Kidney (tissue), 14 donors: Measurements from ENCODE around the gene KPTN. TPM values are rescaled to one million over a fixed set of nuclear protein-coding genes. Genes with fewer than 3 reads are reported as not detected.

Experiments used
- DNase-seq, 5 donors: peaks; one replicate each; pipeline ENCODE4 v3.0.0-alpha.2; 2013 to 2020
- FAIRE-seq: peaks from 2 replicates; lab custom pipeline; 2012; peaks lifted over from hg19 to GRCh38; lab: Jason Lieb, UNC
- H3K27ac ChIP-seq, 2 donors: one replicate each; pipeline ENCODE4 v1.7.0; 2013; ENCODE audit warnings: low read depth in 2 of 2, low read length in 2 of 2, inconsistent platforms in 1 of 2
- H3K27me3 ChIP-seq: one replicate; pipeline ENCODE4 v1.7.1; 2013; ENCODE audit warnings: low read length, inconsistent platforms; ENCODE audit not compliant: control insufficient read depth, insufficient read depth
- H3K36me3 ChIP-seq, 3 donors: one replicate each; pipeline versions ENCODE4 v1.7.0 to v1.7.1; 2013; ENCODE audit warnings: low read length in 3 of 3, control low read depth in 1 of 3, inconsistent platforms in 1 of 3; ENCODE audit not compliant: insufficient read depth in 3 of 3, control insufficient read depth in 2 of 3
- H3K4me1 ChIP-seq, 3 donors: one replicate each; pipeline versions ENCODE4 v1.7.0 to v1.7.1; 2013; ENCODE audit warnings: low read length in 3 of 3, inconsistent platforms in 1 of 3, low read depth in 1 of 3; ENCODE audit not compliant: control insufficient read depth in 2 of 3, insufficient read depth in 2 of 3
- H3K4me3 ChIP-seq, 3 donors: one replicate each; pipeline versions ENCODE4 v1.7.0 to v1.8.1; 2013; ENCODE audit warnings: low read length in 3 of 3, control low read depth in 1 of 3, inconsistent platforms in 1 of 3
- H3K9ac ChIP-seq, 3 donors: one replicate each; pipeline versions ENCODE4 v1.7.0 to v1.7.1; 2013; ENCODE audit warnings: low read length in 3 of 3, control low read depth in 1 of 3, inconsistent platforms in 1 of 3
- H3K9me3 ChIP-seq, 3 donors: one replicate each; pipeline versions ENCODE4 v1.7.0 to v1.7.1; 2013; ENCODE audit warnings: low read length in 3 of 3, control low read depth in 1 of 3, inconsistent platforms in 1 of 3; ENCODE audit not compliant: control insufficient read depth in 2 of 3, insufficient read depth in 1 of 3
- CTCF ChIP-seq: IDR thresholded peaks from 3 replicates; pipeline ENCODE4 v1.5.1; 2012; ENCODE audit warnings: mild to moderate bottlenecking, moderate library complexity, borderline replicate concordance; ENCODE audit not compliant: insufficient read depth; ENCODE audit errors: extremely low read depth
- intact Hi-C: fragments of 100-400 bp; cut with DNase I; formaldehyde crosslinking; loops from one replicate; pipeline ENCODE4 v1.11.1; 2022
- polyA plus RNA-seq: library from polyadenylated mRNA; stranded (reverse); fragments of 350-450 nt; fragmentation: Illumina TruSeq; extraction: RNeasy Lipid Tissue Mini Kit (QIAGEN cat#74804); gene quantifications from one replicate; pipeline ENCODE4 v1.2.3, GENCODE V29; 2014; ENCODE audit warnings: low read depth, low replicate concordance; ENCODE audit not compliant: insufficient read depth
- total RNA-seq: library from RNA; stranded (reverse); fragmentation: NEBNext Ultra II Directional; extraction: Animal tissue kit (Norgen Biotek cat#: 25700); gene quantifications from one replicate; pipeline ENCODE4 v1.2.1, GENCODE V29; 2021
- donor health status: control.
- donor health status: control.
- donor health status: control.
- donor health status: control.
- donor health status: control.
- donor health status: DM: yes; HTN: yes; CAD: no.
- donor health status: Normal renal cell carcinoma (clear cell type).

KPTN gene
- total and polyA plus RNA-seq, 2 donors from 2014 or later, result 7.4 to 25.5 TPM

- FAIRE-seq (no peak), DNase-seq (no peak)
- peaks cover 0 to 44% (median 38%) of the 10 kb centered on the region in 3 donors for H3K4me1 ChIP-seq
- intact Hi-C loops, result no loop called here
- peak overlapping the region in 1 of 3 donors; percentile 26 for H3K9ac ChIP-seq
- no peak for TF ChIP-seq CTCF
- no peaks in the 10 kb centered on the region for H3K9me3 ChIP-seq
- no peaks in the 10 kb centered on the region for H3K27me3 ChIP-seq
- H3K27ac ChIP-seq, result peak overlapping the region in 1 of 2 donors; percentile 7
- no peak overlapping the region for H3K4me3 ChIP-seq
- peaks cover 0 to 35% (median 11%) of the 10 kb centered on the region in 3 donors for H3K36me3 ChIP-seq
These were observed 21.5 kb upstream of the KPTN start for GRCh38 chr19:47505506-47505905.

DNA sequence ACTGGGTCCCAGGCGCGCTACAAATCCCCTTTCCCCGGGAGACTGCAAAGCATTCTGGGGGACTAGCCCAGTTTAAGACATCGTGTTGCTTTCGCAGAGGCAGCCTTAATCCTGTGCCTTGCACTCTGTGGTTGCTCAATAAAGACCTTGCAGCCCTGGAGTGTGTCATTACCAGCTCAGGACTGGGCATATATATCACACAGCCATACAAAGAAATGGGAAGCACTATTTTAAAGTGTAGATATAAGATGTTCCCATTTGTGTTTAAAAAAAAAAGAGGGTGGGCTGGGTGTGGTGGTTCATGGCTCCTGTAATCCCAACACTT is 19.8 kb upstream of the KPTN start:
- no peaks in the 10 kb centered on the region for H3K27me3 ChIP-seq

GRCh38 chr19:47503130-47503825 is 19.3 kb upstream of the KPTN start:
- DNase-seq (no peak), FAIRE-seq (no peak)
- Histone ChIP-seq H3K9ac (no peak overlapping the region), H3K27me3 (no peaks in the 10 kb centered on the region), H3K4me3 (no peak overlapping the region), H3K9me3 (no peaks in the 10 kb centered on the region), H3K4me1 (peaks cover 0 to 27% (median 21%) of the 10 kb centered on the region in 3 donors), H3K27ac (no peak overlapping the region), H3K36me3 (peaks cover 0 to 49% (median 20%) of the 10 kb centered on the region in 3 donors)
- intact Hi-C loops, result no loop called here
- no peak for TF ChIP-seq CTCF

More for the DNA sequence above, 19.8 kb upstream of the KPTN start:
- H3K9me3 ChIP-seq, result no peaks in the 10 kb centered on the region
- no peak for FAIRE-seq
- no peak overlapping the region for H3K4me3 ChIP-seq
- intact Hi-C loops, result no loop called here
- no peak for TF ChIP-seq CTCF
- H3K36me3 ChIP-seq, result peaks cover 0 to 49% (median 17%) of the 10 kb centered on the region in 3 donors
- no peak for DNase-seq
- H3K4me1 ChIP-seq, result peaks cover 0 to 32% (median 23%) of the 10 kb centered on the region in 3 donors
- no peak overlapping the region for H3K9ac ChIP-seq
- no peak overlapping the region for H3K27ac ChIP-seq
